ENCODE measurements around the gene DIP2C. TPM values are rescaled to one million over a fixed set of nuclear protein-coding genes. Genes with fewer than 3 reads are reported as not detected.
"Not testable (repeated sequence)": the region's sequence is repeated elsewhere in the genome, so short reads cannot be mapped to it uniquely, and the experiment has no call there.

Gene DIP2C
- total RNA-seq, 1 donor from 2014 or later, result 18.4 TPM

DNA sequence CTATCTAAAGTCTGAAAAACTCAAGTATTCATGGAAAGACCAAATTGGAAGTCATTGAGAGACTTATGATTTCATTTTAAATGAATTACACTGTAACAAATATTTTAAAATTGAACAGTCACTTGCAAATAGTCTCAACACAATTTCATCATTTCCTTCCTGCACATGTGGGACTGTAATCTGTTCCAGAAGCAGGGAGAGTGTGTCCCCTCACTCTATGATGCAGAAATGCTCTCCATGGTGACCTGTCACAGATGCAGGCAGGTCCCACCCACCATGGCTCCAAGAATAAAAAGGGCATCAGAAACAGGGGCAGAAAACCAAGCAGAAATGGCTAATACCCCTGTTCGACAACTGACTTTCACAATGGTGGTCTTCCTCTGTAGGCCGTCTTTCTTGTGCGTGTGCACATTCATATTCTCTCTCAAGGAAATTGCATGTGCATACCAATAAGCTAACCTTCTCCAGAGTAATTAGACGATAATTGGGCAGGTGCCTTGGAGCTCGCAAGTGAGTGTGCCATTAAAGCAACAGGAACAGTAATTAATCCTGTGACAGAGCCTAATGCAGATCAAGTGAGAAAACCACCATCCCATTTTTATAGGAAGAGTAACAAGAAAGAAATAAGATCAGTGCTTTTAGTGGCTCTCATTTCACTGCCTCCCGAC lies 383.3 kb downstream of the DIP2C start:
- Histone ChIP-seq H3K27me3 (no peaks in the 10 kb centered on the region), H3K4me1 (no peaks in the 10 kb centered on the region), H3K9me3 (no peaks in the 10 kb centered on the region), H3K36me3 (peaks cover 0 to 8% of the 10 kb centered on the region in 2 donors), H3K4me3 (no peak overlapping the region), H3K27ac (no peak overlapping the region)
- DNase-seq (ENCODE audit: extremely low spot score in 2 of 2), result no peak
- no peak for TF ChIP-seq CTCF (IDR thresholded peaks at IDR 0.05)
- intact Hi-C loops (cut with DNase I), result no loop called here

DNA sequence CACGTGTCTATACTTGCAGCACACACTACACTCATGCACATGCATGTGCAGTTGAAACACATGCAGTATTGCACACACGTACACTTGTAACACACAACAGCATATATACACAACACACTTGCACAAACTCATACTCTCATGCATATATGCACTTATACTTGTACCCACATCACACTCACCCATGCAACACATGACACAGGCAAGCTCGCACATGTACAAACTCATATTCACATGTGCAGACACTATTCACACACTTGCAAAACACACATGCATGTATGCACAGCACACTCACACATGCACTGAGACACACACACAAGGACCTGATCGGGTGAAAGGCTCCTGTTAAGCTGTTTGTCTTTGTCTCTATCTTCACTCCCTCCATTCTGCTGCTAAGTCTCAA lies 384.4 kb downstream of the DIP2C start:
- Histone ChIP-seq H3K4me3 (no peak overlapping the region), H3K27ac (no peak overlapping the region), H3K9me3 (no peaks in the 10 kb centered on the region), H3K4me1 (no peaks in the 10 kb centered on the region), H3K27me3 (no peaks in the 10 kb centered on the region), H3K36me3 (peaks cover 0 to 8% of the 10 kb centered on the region in 2 donors)
- intact Hi-C loops (cut with DNase I), result no loop called here
- TF ChIP-seq POLR2A (IDR thresholded peaks at IDR 0.05), result no peak
- TF ChIP-seq POLR2AphosphoS5 (IDR thresholded peaks at IDR 0.05; ENCODE audit: insufficient read depth in 1 of 2, low read depth in 1 of 2), result no peak
- no peak for TF ChIP-seq CTCF (IDR thresholded peaks at IDR 0.05)
- no peak for DNase-seq (ENCODE audit: extremely low spot score in 2 of 2)

DNA sequence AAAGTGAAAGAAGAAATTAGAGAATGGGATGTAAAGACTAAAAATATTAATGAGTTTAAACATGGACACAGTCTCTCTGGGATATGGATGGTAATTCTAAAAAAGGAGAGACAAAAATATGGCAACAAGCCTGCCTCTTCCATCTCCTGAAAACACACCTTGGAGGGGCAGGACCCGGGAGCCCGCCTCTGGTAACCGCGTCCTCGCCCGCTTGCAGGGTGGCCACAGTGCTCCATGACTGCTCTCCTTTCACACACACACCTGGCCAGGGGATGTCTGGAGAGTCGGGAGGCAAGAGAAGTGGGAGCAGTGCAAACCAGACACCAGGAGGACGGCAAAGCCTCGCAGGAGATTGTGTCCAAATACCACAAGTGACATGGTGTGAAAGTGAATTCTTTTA lies 387.9 kb downstream of the DIP2C start:
- intact Hi-C loops (cut with DNase I), result no loop called here
- no peaks in the 10 kb centered on the region for H3K9me3 ChIP-seq
- no peak overlapping the region for H3K27ac ChIP-seq
- no peak overlapping the region for H3K4me3 ChIP-seq
- no peak for DNase-seq (ENCODE audit: extremely low spot score in 2 of 2)
- H3K27me3 ChIP-seq, result no peaks in the 10 kb centered on the region
- TF ChIP-seq POLR2A (IDR thresholded peaks at IDR 0.05), result no peak
- no peak for TF ChIP-seq CTCF (IDR thresholded peaks at IDR 0.05)
- TF ChIP-seq POLR2AphosphoS5 (IDR thresholded peaks at IDR 0.05; ENCODE audit: insufficient read depth in 1 of 2, low read depth in 1 of 2), result no peak
- peaks cover 8% of the 10 kb centered on the region for H3K4me1 ChIP-seq
- no peaks in the 10 kb centered on the region for H3K36me3 ChIP-seq

DNA sequence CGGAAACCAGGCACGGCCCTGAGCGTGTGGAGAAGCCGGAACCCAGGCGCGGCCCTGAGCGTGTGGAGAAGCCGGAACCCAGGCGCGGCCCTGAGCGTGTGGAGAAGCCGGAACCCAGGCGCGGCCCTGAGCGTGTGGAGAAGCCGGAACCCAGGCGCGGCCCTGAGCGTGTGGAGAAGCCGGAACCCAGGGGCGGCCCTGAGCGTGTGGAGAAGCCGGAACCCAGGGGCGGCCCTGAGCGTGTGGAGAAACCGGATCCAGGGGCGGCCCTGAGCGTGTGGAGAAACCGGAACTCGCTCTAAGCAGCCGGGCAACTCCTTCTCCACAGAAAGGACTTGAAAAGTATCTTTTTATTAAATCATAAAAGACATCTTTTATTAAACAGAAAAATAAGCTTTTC lies 388.9 kb downstream of the DIP2C start:
- H3K4me1 ChIP-seq; intact Hi-C loops (cut with DNase I); H3K4me3 ChIP-seq; H3K9me3 ChIP-seq; H3K36me3 ChIP-seq; DNase-seq (ENCODE audit: extremely low spot score in 2 of 2); H3K27me3 ChIP-seq; H3K27ac ChIP-seq: not testable (repeated sequence)

GRCh38 chr10:299969-300368 lies 389.5 kb downstream of the DIP2C start:
- Histone ChIP-seq H3K27me3 (no peaks in the 10 kb centered on the region), H3K36me3 (no peaks in the 10 kb centered on the region), H3K9me3 (no peaks in the 10 kb centered on the region), H3K27ac (no peak overlapping the region), H3K4me1 (peaks cover 8% of the 10 kb centered on the region), H3K4me3 (no peak overlapping the region)
- DNase-seq (ENCODE audit: extremely low spot score in 2 of 2), result no peak
- intact Hi-C loops (cut with DNase I), result no loop called here
- TF ChIP-seq CTCF (IDR thresholded peaks at IDR 0.05), result no peak

- H3K9me3 ChIP-seq, result no peaks in the 10 kb centered on the region
- H3K36me3 ChIP-seq, result no peaks in the 10 kb centered on the region
- DNase-seq (ENCODE audit: extremely low spot score in 2 of 2), result no peak
- H3K4me3 ChIP-seq, result no peak overlapping the region
- H3K27ac ChIP-seq, result no peak overlapping the region
- intact Hi-C loops (cut with DNase I), result no loop called here
- no peaks in the 10 kb centered on the region for H3K27me3 ChIP-seq
- TF ChIP-seq POLR2A (IDR thresholded peaks at IDR 0.05) (no peak), CTCF (IDR thresholded peaks at IDR 0.05) (no peak), POLR2AphosphoS5 (IDR thresholded peaks at IDR 0.05; ENCODE audit: insufficient read depth in 1 of 2, low read depth in 1 of 2) (no peak)
- H3K4me1 ChIP-seq, result peaks cover 8% of the 10 kb centered on the region
Observed at GRCh38 chr10:299512-299911, 390.0 kb downstream of the DIP2C start.
